ENCODE results near the gene AKNAD1. TPM values are rescaled to one million over a fixed set of nuclear protein-coding genes. Genes with fewer than 3 reads are reported as not detected.

AKNAD1 gene
- total RNA-seq, 4 donors from 2014 or later: not detected

DNA sequence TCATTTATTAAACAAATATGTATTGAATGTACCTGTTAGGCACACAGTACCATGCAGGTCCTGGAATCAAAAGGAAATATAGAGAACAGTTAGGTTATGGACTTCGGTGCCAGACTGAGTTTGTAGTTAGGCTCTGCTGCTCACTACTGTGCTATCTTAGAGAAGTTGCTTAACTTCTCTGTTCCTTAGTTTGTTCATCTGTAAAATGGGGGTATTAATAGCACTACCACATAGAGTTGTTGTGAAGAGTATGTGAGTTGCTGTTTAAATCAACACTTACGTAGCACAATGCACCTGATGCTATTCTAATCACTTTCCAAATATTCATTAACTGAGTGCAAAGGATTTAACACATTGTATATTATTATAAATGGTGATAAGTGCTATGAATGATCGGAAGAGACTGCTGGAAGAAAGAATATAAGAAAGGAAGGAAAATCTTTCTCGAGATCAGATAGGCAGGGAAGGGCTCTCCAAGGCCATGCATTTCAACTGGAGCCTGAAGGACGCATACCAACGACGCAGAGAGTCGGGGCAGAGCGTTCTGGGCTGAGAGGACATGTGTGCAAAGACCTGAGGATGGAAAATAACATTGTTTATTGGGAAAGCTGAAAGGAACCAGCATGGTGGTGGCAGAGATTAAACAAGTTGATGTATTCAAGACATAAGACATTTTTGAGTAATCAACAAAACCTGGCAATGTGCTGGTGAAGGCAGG, 3.5 kb upstream of the AKNAD1 start:
- intact Hi-C loops (cut with DNase I; ENCODE audit: low total_unique reads): no loop called here
- 89 to 93% methylated on average over 9 of the region's 9 CpGs for WGBS, 2 donors (ENCODE audit: low coverage in 1 of 2)

DNA sequence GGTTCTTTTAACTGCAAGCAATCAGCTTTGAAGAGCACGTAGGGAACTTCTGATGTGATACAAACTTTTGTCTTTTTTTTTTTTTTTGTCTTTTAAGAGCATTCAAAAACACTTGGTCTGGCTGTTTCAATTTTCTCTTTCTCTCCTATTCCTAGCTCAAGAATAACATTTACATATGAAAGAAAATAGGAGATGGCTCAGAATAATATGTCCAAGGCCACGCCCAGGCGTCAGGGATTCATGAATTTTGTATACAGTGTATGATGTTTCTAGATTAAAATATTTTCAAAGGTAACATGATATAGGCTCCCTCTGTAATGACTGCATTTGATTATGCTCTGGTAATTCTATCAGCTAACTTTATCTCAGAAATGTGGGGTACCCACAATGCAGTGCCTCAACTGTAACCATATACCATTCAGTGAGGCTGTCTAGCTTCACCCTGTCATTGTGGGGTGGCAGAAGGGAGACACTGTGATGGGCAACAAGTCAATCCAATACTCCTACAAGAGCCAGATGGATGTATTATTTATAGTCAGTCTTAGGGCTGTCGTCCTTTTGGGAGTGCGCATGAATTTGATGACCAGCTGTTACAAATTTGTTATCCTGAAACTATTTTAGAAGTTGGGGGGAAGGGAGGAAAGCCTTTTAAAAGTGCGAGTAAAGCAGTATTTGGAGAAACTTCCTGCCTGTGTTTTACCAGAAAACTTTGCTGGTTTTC, 1.5 kb upstream of the AKNAD1 start:
- TF ChIP-seq POLR2A (IDR thresholded peaks at IDR 0.05) (no peak), EP300 (IDR thresholded peaks at IDR 0.05; ENCODE audit: low read depth) (no peak), POLR2AphosphoS5 (IDR thresholded peaks at IDR 0.05) (no peak)
- TF ChIP-seq, protein P1, sequence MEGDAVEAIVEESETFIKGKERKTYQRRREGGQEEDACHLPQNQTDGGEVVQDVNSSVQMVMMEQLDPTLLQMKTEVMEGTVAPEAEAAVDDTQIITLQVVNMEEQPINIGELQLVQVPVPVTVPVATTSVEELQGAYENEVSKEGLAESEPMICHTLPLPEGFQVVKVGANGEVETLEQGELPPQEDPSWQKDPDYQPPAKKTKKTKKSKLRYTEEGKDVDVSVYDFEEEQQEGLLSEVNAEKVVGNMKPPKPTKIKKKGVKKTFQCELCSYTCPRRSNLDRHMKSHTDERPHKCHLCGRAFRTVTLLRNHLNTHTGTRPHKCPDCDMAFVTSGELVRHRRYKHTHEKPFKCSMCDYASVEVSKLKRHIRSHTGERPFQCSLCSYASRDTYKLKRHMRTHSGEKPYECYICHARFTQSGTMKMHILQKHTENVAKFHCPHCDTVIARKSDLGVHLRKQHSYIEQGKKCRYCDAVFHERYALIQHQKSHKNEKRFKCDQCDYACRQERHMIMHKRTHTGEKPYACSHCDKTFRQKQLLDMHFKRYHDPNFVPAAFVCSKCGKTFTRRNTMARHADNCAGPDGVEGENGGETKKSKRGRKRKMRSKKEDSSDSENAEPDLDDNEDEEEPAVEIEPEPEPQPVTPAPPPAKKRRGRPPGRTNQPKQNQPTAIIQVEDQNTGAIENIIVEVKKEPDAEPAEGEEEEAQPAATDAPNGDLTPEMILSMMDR (IDR thresholded peaks at IDR 0.05): no peak
- Histone ChIP-seq H3K36me3 (no peaks in the 10 kb centered on the region), H3K9me3 (no peaks in the 10 kb centered on the region), H3K4me1 (no peaks in the 10 kb centered on the region), H3K27ac (no peak overlapping the region), H3K4me3 (no peak overlapping the region), H3K27me3 (no peaks in the 10 kb centered on the region)
- in situ Hi-C loops (cut with MboI; ENCODE audit: low pct_ligation_motif_present in 1 of 4, low pct_unique_long_range_greater_than_20kb in 1 of 4, low sequenced_read_pairs in 3 of 4) (no loop called here), intact Hi-C loops (cut with DNase I; ENCODE audit: low total_unique reads) (no loop called here)
- WGBS, 2 donors (ENCODE audit: low coverage in 1 of 2): 65 to 91% methylated on average over 3 to 6 of the region's 6 CpGs
- DNase-seq: no peak

More for the DNA sequence above, 3.5 kb upstream of the AKNAD1 start:
- no peaks in the 10 kb centered on the region for H3K4me1 ChIP-seq
- in situ Hi-C loops (cut with MboI; ENCODE audit: low pct_ligation_motif_present in 1 of 4, low pct_unique_long_range_greater_than_20kb in 1 of 4, low sequenced_read_pairs in 3 of 4): no loop called here
- H3K36me3 ChIP-seq: no peaks in the 10 kb centered on the region
- DNase-seq: no peak
- no peak overlapping the region for H3K4me3 ChIP-seq
- no peak overlapping the region for H3K27ac ChIP-seq
- TF ChIP-seq EP300 (IDR thresholded peaks at IDR 0.05; ENCODE audit: low read depth): no peak
- no peak for TF ChIP-seq POLR2AphosphoS5 (IDR thresholded peaks at IDR 0.05)
- TF ChIP-seq POLR2A (IDR thresholded peaks at IDR 0.05): no peak
- TF ChIP-seq, protein P1 (IDR thresholded peaks at IDR 0.05): no peak
- H3K9me3 ChIP-seq: no peaks in the 10 kb centered on the region
- no peaks in the 10 kb centered on the region for H3K27me3 ChIP-seq

GRCh38 chr1:108854221-108855019, 2.5 kb downstream of the AKNAD1 start:
- Histone ChIP-seq H3K27ac (peak overlapping the region in 1 of 4 donors; percentile 41), H3K4me1 (peaks cover 0 to 5% (median 0%) of the 10 kb centered on the region in 4 donors), H3K36me3 (no peaks in the 10 kb centered on the region), H3K27me3 (no peaks in the 10 kb centered on the region), H3K4me3 (no peak overlapping the region), H3K9me3 (no peaks in the 10 kb centered on the region)
- intact Hi-C loops (cut with DNase I; ENCODE audit: low total_unique reads): no loop called here
- in situ Hi-C loops (cut with MboI; ENCODE audit: low pct_ligation_motif_present in 1 of 4, low pct_unique_long_range_greater_than_20kb in 1 of 4, low sequenced_read_pairs in 3 of 4): no loop called here
- WGBS, 2 donors (ENCODE audit: low coverage in 1 of 2): 45 to 46% methylated on average over 3 of the region's 3 CpGs
- no peak for DNase-seq
- no peak for TF ChIP-seq POLR2AphosphoS5 (IDR thresholded peaks at IDR 0.05)
- TF ChIP-seq POLR2A (IDR thresholded peaks at IDR 0.05): no peak
- TF ChIP-seq EP300 (IDR thresholded peaks at IDR 0.05; ENCODE audit: low read depth): no peak
- TF ChIP-seq, protein P1 (IDR thresholded peaks at IDR 0.05): no peak
